Pons (tissue), 1 donor: ENCODE measurements around the gene AQP1.

ENCODE experiments used
- DNase-seq: peaks from one replicate; pipeline ENCODE4 v3.0.0-alpha.2; 2016; ENCODE audit warnings: low spot score

Gene AQP1

GRCh38 chr7:30935569-30935877, 23.9 kb downstream of the AQP1 start:
- DNase-seq = no peak

- DNase-seq = no peak
Measured at GRCh38 chr7:30936650-30937245, 25.1 kb downstream of the AQP1 start.

GRCh38 chr7:30937416-30937815, 25.8 kb downstream of the AQP1 start:
- no peak for DNase-seq

GRCh38 chr7:30938435-30939316, 27.0 kb downstream of the AQP1 start:
- no peak for DNase-seq

- DNase-seq = no peak
Measured at GRCh38 chr7:30941582-30942323, 30.1 kb downstream of the AQP1 start.

- no peak for DNase-seq
Measured at GRCh38 chr7:30950197-30950596, 38.5 kb downstream of the AQP1 start.

- DNase-seq = no peak
Measured at GRCh38 chr7:30954914-30955313, 43.3 kb downstream of the AQP1 start.

GRCh38 chr7:30956704-30957103, 45.1 kb downstream of the AQP1 start:
- DNase-seq = no peak

- no peak for DNase-seq
Measured at GRCh38 chr7:30963842-30964241, 52.2 kb downstream of the AQP1 start, which contains the start of gene GHRHR. GHRHR (plus strand) TSS chr7:30963953; CDS start chr7:30964069, 116 bp downstream.

- no peak for DNase-seq
Measured at GRCh38 chr7:30965372-30965771, 53.7 kb downstream of the AQP1 start.

- no peak for DNase-seq
Measured at GRCh38 chr7:30965883-30966282, 54.2 kb downstream of the AQP1 start.

GRCh38 chr7:30968294-30968693, 56.6 kb downstream of the AQP1 start:
- DNase-seq = no peak

- DNase-seq = no peak
Measured at GRCh38 chr7:30968747-30969603, 57.3 kb downstream of the AQP1 start.

- no peak for DNase-seq
Measured at GRCh38 chr7:30969604-30969970, 57.9 kb downstream of the AQP1 start.

GRCh38 chr7:30970074-30970473, 58.4 kb downstream of the AQP1 start:
- no peak for DNase-seq

GRCh38 chr7:30970594-30971094, 59.0 kb downstream of the AQP1 start:
- DNase-seq = no peak

GRCh38 chr7:30971440-30971839, 59.8 kb downstream of the AQP1 start:
- DNase-seq = no peak

- DNase-seq = no peak
Measured at GRCh38 chr7:30971840-30972563, 60.3 kb downstream of the AQP1 start.

- DNase-seq = no peak
Measured at GRCh38 chr7:30973292-30973691, 61.6 kb downstream of the AQP1 start.

- DNase-seq = no peak
Measured at GRCh38 chr7:30973791-30974604, 62.3 kb downstream of the AQP1 start.
